GM19240 (cell line): Measurements from ENCODE around the gene RPL10A.

Source experiments
- DNase-seq: peaks from one replicate; pipeline ENCODE4 v3.0.0; 2011; ENCODE audit warnings: low spot score; ENCODE audit not compliant: insufficient read length

The RPL10A gene

DNA sequence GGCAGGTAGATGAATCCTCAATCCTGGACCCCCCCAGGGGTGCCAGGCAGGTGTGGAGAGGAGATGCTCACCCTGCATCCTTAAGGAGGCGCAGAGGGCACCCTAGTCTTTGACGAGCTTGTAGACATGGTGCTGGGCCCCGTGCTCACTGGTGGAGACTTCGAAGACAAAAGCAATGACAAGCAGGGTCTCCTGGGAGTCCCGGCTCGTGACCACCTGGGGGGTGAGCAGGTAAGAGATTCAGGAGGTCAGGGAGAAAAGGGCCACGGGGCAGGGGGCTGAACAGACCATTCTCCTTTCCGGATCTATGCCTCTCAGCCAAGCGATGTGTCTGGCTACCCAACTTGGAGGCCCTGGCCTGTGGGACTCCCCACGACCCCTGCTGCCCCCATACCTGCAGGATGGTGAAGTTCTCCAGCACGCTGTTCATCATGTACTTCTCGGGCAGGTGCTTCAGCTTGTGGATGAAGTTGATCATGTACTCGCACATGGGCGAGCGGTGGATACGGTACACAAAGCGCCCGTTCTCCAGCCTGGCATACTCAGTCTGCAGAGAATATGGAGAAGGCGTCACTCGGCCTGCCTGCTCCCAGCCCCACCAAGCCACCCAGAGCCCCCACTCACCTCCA, 6.9 kb downstream of the RPL10A start:
- DNase-seq = no peak

DNA sequence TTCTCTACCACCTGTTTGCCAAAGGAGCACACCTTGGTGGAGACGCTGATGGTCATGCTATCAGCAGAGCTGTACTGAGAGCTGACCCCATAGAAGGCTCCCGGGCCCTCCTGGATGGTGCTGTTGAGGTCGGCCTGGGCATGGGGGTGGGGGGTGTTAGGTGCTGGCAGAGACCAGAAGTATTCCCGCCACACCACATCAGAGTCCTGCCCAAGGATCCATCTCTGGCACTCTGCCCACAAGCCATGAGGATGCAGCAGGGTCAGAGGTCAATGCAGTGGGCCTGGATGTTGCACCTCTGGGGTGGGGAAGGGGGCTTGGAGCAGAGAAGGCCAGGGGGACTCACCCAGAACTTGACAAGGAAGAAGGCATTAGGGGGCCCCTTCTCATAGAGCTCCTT, 7.4 kb downstream of the RPL10A start:
- DNase-seq = no peak

DNA sequence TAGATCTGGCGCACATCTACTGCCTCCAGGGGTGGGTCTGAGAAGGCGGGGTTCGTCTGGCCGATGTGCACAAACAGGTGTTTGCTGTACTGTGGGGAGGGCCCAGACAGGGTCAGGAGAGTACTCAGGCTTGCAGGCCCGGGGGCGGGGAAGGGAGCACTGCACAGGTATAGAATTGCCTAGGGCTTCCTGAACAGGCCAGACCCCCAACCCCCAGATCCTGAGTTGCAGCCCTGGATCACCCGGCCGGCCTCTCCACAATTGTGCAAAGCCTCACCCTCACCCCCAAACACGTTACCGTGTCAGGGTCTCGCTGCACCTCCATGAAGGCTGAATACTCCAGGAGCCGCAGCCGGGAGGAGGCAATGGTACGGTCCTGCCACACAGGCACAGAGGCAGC, 7.8 kb downstream of the RPL10A start:
- DNase-seq = no peak

DNA sequence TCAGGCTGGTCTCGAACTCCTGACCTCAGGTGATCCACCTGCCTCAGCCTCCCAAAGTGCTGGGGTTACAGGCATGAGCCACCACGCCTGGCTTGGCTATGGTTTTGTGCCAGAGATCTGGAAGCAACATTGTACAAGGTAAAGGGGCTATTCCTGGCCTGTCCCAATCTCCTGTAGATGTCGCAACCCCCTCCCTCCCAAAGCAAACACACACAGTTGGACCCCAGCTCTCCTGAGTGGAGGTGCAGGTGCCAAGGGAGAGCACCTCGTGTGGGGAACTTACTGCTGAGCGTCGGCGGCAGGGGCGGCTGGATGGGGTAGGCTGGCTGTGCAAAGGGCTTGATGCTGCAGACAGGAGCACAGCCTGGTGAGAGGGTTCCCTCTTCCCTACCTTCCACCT, 8.8 kb downstream of the RPL10A start:
- DNase-seq = no peak

DNA sequence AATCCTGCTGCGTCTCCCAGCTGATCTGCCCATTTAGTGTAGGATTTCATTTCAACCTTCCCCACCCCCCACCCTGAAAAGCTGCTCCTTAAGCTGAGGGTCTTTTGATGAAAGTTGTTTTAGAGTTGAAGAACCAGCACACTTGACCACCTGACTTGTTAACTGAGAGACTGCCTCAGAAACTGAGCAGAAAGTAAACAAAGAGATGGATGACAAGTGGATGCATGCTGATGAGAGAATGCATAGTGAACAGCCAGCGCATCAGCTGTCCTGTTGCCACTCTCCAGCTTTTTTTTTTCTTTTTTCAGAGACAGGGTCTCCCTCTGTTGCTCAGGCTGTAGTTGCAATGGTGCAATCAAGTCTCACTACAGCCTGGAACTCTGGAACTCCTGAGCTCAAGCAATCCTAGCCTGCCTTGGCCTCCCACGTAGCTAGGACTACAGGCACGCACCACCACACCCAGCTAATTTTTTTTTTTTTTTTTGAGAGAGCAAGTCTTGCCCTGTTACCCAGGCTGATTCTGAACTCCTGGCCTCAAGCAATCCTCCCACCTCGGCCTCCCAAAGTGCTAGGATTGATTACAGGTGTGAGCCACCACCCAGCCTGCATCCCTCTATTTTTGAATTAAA, 9.5 kb downstream of the RPL10A start:
- DNase-seq = no peak

DNA sequence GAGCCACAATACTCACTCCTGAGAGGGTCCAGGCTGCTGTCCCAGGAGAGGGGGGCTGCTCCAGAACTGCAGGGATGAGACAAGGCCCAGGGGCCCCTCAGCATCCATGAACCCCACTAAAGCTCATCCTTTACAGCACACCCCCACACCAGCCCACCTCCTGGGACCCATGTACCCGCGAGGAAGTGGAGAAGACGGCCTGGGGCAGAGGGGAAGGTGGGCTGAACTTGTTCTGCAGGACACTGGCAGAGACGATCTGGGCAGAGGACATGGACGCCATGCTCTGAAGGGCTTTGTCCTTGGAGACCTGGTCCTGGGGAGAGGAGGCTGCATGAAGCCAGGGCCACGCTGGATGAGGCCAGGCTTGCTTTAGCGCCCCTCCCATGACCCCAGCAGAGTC, 10.1 kb downstream of the RPL10A start:
- no peak for DNase-seq

DNA sequence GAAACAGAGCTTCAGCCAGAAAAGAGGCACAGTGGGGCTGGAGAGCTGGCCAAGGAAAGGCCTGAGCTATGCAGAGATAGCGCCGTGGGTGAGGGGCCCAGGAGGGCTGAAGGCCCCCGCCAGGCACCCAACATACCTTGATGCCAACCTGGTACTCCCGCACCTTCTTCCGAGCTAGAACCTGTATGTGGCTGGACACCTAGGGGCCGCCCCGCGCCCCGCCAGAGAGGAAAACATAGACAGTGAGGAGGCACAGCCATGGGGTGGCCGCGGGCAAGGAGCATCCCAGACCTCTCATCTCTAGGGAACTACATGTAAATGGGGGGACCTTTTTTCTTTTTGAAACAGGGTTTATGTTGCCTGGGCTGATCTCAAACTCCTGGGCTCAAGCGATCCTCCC, 12.0 kb downstream of the RPL10A start:
- no peak for DNase-seq

DNA sequence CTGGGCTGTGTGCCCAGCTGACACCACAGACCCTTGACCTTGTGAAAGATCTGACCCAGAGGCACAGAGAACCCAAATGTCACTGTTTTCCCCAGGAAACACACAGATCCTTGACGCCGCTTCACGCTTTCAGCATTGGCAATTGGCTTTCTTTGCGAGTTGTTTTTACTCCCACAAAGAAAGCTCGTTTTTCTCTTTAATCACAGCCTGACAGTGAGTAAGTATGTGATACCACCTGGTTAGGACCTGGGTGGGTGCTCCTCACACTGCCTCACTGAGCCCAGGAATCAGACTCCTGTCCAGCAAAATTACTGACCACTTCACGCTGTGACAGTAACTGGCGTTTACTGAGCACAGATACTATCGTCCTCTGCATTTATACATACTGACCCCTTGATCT, 13.0 kb downstream of the RPL10A start:
- no peak for DNase-seq

DNA sequence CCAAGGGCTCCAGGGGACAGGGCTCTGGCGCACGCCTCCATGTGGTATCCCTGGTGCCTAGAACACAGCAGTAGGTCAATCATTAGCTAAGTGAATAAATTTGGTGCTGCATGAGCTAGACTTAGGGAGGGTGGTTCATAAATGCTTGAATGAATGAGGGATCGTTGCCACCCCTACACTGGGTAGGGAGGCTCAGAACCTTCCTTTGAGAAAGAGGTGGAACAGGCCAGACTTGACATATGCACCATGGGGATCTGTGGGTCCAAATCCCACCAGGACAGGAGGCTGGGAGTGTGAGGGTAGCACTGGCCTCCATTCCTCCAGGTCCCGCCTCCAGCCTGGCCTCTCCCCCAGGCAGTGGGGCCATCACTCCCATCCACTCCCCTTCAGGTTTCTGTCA, 14.9 kb downstream of the RPL10A start:
- DNase-seq = no peak

DNA sequence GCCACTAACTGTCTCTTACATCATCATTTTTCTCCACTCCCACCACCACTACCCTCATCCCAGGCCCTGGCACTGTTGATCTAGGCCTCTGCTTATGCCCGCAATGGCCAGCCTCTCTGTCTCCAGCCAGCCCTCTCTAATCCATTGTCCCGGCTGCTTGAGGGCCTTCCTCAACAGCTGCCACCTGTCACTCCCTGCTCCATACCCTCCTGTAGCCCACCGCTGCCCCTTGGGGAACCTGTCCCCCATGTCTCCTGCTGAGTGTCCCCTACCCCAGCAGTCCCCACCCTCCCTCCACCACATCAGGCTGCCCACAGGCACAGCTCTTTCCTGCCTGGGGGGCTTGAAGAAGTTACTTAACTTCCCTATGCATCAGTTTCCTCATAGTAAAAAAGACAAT, 15.3 kb downstream of the RPL10A start:
- DNase-seq = no peak

DNA sequence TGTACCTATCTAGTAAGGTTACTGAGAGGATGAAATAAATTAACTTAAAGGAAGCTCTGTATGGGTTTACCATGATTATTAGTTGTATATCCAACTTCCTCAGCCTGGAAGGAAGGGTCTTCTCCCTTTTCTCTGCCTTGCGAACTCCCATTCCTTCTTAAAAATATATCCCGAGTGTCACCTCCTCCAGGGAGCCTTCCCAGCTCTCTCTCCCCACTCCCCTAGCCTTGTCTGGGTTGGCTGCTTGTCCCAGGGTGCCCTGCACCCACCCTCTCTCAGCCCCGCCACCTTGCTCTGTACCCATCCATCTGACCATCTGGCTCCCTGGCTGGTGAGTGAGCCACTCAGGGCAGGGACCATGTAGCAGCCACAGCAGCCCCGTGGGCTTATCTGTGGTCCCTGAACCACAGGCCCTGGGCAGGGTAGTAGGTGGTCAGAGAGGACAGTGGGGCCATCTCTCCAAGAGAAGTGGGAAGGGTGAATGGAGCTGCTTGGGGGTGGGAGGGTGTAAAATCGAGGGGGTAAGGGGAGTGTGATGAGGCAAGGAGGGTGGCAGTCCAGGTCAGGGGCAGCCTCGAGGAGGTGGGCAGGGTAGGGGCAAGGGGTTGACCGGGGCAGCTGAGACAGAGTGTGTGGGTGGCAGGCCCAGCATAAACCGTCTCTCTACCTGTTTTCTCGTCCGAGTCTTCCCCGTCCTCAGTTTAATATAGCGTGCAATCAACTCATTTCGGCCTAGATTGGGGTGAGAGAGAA, 15.9 kb downstream of the RPL10A start:
- no peak for DNase-seq

DNA sequence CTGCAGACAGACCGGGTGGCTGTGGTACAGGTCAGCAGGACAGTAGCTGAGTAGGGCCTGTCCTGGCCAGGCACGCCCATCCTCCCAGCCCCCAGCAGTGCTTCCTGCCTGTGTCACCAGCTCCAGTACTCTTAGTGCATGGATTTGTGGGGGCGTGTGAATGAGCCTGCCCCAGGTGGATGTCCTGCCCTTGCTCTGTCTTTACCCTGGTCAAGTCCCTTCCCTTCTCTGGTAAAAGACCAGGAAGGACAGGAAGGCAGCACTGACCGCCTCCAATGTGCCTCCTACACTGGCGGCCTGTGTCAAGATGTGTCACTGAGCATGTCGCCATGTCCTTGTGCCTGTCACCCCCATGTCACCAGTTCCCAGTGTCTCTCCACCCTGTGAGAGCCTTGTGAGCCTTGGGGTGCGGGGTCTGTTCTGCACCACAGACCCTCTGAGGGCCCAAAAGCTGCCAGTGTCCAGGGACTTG, 16.8 kb downstream of the RPL10A start:
- no peak for DNase-seq

DNA sequence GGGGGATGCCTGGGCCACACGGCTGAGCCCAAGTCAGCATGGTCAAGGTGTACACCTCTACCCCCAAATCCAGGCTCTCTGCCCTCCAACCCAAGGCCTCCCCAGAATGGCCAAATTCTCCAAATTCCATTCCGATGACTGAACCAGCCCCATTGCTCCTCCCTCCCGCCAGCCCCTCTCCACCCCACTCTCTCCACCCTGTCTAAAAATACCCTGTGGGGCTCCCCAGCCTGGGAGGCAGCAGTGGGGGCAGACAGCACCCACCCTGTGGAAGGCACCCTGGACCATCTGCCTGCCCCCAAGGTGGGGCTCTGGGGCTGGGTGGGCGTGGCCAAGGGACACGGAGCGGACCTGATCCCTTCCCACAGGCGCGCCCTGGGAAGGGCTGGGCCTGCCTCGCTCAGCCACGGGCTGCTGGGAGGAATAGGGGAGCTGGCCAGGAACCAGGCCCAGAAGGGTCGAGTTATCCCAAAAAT, 17.2 kb downstream of the RPL10A start:
- DNase-seq = no peak

DNA sequence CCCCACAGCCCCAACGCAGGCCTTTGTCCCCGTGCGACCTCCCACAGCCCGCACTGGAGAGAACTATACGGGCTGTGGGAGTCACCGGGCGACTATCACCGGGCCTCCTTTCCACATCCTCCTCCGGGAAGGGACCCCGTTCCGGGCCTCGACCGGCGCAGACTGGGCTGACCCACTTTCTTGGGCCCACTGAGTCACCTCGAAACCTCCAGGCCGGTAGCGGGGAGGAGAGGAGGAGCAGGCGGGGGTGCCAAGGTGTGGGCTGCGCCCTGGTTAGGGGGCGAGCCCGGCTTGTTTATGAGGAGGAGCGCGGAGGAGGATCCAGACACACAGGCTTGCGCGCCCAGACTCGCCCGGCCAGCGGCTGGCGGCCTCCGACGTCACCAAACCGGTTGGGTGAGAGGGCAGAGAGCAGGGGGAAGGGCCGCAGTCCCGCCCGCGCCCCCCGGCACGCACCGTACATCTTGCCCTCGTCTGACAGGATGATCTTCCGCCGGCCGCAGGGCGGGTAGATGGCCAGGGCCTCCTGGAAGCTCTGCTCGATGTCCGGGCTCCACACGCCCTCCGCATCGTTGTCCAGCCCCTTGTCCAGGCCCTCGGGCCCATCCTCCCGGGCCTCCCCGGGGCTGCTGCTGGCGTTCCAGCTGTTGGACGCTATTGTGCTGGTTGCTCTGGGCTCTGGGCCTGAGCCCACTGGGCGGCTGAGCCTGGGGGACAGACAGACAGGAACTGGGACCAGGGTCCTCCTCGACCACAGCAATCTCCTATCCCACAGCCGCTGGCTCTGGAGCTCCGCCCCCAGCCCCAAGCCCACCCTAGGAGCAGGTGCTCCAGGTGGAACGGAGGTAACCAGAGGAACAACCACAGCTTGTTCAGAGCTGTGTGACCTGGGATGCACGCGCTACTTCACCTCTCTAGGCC, 18.1 kb downstream of the RPL10A start:
- no peak for DNase-seq

DNA sequence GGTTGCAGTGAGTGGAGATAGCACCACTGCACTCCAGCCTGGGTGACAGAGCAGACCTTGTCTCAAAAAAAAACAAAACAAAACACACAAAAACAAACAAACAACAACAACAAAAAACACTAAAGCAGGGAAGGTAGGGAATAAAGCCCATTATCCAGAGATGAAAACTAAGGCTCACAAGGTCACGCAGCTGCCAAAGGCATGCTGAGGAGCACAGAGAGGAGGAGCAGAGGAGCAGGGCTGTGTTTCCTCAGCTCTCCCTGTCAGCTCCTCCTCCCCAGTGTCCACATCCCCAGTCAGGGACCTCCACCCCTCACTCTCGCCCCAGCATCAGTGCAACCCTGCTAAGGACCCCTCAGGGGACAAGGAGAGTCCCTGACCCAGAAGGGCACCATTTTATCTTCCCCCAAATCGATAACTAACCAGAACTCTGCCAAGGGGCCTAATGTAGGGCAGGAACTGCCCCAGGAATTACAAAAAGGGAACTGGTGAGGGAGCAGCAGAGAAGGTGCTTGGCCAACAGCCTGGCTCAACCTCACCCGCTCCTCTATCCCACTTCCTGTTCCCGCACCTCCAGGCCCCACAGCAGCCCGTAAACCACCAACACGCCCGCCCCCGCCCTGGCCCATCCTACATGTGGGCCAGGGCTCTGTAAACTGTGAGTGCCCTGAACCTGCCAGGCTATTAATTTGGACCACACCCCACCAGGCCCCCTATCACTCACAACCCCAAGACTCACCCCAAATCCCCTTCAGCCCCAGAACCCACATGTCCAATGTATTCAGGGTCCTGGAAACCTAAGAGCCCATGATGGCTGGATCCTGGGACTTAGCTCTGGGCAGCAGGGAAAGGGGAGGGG, 19.7 kb downstream of the RPL10A start:
- no peak for DNase-seq

DNA sequence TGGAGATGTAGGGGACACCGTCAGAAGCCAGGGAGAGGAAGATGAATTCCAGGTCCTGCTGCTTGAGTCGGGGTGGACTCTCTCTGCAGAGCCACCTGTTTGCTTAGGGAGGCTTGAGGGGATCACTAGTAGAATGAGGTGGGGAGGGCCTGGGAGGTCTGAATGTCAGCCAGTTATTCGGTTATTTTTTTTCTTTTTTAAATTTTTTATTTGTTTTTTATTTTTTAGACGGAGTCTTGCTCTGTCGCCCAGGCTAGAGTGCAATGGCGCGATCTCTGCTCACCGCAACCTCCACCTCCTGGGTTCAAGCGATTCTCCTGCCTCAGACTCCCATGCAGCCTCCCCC, 20.3 kb downstream of the RPL10A start:
- no peak for DNase-seq

DNA sequence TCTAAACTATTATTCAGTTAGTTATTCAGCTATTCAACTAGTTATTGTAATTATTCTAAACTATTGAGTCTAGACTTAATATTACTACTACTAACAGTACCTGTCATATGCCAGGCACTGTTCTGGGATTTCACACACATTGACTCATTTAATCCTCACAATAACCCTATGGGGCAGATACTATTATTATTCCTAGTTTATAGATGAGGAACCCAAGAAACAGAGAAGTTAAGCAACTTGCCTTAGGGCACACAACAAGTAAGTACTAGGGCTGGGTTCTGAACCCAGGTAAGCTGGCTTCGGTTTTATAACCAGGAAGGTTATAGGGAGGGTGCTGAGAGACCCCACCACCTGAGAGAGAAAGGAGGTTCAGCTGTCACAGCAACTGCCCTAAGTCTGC, 20.9 kb downstream of the RPL10A start:
- DNase-seq = no peak

DNA sequence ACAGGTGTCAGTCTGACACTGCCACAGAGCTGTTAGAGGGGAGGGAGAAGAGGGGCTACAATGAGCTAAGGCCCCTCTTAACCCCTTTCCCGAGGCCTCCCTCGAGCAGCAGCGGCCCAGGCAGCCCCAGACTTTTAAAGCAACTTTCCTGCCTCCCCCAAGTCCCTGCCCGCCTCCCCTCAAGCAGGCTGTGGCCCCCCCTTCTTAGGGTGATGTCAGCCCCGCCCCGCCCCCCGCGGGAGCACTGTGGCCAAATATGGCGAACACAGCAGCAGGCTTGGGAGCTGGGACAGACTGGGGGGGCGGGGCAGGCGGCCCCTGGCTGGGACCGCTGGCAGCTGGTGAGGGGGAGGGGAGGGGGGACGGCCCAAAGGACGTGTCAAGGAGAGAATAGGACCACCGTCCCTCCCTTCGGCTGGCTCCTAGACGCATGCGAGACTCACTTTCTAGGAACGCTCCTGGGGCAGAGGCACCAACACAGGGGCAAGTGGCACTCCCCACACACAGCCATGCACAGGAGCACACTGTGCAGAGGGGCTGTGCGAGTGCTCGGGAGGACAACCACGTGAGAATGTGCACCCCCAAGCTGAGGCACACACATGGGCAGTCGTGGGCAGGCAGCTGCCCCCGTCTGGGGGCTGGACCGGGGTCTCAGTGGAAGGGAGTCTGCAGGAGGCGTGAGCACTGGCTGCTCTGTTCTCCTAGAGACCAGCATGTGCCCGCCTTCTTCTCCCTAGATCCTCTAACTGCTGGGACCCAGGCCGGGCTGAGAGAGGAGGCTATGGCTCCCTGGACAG, 22.0 kb downstream of the RPL10A start:
- no peak for DNase-seq

DNA sequence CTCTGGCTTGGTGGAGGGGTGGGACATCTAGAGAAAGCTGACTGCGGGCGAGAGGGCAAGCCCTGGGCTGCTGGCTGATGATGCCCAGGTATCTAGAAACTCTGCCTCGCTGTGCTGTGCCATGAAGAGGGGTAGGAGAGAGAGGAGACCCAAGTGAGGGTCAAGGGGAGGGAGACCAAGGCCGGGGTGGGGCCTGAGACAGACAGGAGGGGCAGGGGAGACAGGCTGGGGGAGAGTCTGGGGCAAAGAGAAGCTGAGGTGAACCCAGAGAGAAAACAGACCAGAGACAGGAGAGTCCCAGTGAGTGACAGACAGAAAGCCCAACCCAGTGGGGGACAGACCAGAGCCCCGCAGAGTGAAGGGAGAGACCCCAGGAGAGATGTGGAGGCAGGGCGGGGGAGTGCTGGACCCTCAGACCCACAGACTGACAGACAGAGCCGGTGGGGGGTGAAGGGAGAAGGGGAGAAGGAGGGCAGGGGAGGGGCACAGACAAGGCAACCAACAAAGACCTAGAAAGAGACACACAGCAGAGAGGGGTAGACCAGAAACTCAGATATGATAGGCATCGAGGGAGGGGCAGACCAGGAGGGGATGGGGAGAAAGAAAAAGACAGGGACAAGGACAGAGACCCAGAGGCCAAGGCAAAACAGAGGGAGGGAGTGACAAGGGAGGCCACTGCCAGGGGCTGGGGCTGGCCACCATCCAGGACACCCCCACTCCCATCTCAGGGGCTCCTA, 22.8 kb downstream of the RPL10A start:
- DNase-seq = no peak
